Epithelial cell of proximal tubule (primary cell): ENCODE data around the gene POLD4. TPM values are rescaled to one million over a fixed set of nuclear protein-coding genes. Genes with fewer than 3 reads are reported as not detected.

ENCODE experiments used
- DNase-seq: peaks from one replicate; pipeline ENCODE4 v3.0.0-alpha.2; 2011; ENCODE audit warnings: low read depth
- H3K4me3 ChIP-seq: 2 replicates; pipeline ENCODE4 v1.5.1; 2011; ENCODE audit warnings: low read depth, mild to moderate bottlenecking, low read length
- CTCF ChIP-seq: conservative IDR thresholded peaks from 2 replicates; pipeline ENCODE4 v1.5.1; 2012; ENCODE audit warnings: low read depth, mild to moderate bottlenecking, low read length
- total RNA-seq: library from RNA; depleted of rRNA; stranded (reverse); fragments of >200 nt; gene quantifications from 2 replicates; pipeline ENCODE4 v1.2.3, GENCODE V29; 2015

POLD4 gene
- total RNA-seq, 1 donor from 2014 or later, result 174 TPM

GRCh38 chr11:67372993-67373647 lies 19.8 kb upstream of the POLD4 start, which contains the start of gene CLCF1:
CLCF1 (minus strand) TSS chr11:67373598; CDS start chr11:67373539, 59 bp downstream.
- H3K4me3 ChIP-seq, result peak within 1 kb of the TSS; percentile 74
- TF ChIP-seq CTCF, result no peak
- no peak for DNase-seq

GRCh38 chr11:67372321-67372992 lies 19.1 kb upstream of the POLD4 start:
- peak overlapping the region; percentile 74 for H3K4me3 ChIP-seq
- no peak for TF ChIP-seq CTCF
- DNase-seq, result no peak

- TF ChIP-seq CTCF, result no peak
- no peak for DNase-seq
- H3K4me3 ChIP-seq, result peak overlapping the region; percentile 74
These were observed 18.6 kb upstream of the POLD4 start for GRCh38 chr11:67371911-67372320.

- no peak for DNase-seq
- peak overlapping the region; percentile 74 for H3K4me3 ChIP-seq
- TF ChIP-seq CTCF, result peak; percentile 68
These were observed 18.0 kb upstream of the POLD4 start for GRCh38 chr11:67371189-67371910.

- no peak for TF ChIP-seq CTCF
- no peak for DNase-seq
- peak overlapping the region; percentile 74 for H3K4me3 ChIP-seq
These were observed 17.2 kb upstream of the POLD4 start for GRCh38 chr11:67370351-67371076.

GRCh38 chr11:67369801-67370284 lies 16.5 kb upstream of the POLD4 start:
- H3K4me3 ChIP-seq, result no peak overlapping the region
- no peak for TF ChIP-seq CTCF
- DNase-seq, result no peak
